Prostate gland (tissue), 1 donor: ENCODE results near the gene CDH13.

ENCODE experiments used
- POLR2A ChIP-seq: fragments of 450-650 bp; IDR thresholded peaks from one replicate; pipeline ENCODE4 v1.6.1; 2016; ENCODE audit warnings: antibody characterized with exemption, mild to moderate bottlenecking
- POLR2AphosphoS5 ChIP-seq: sonication (generic); formaldehyde crosslinking; IDR thresholded peaks from one replicate; pipeline ENCODE4 v1.6.1; 2017; ENCODE audit warnings: antibody characterized with exemption

DNA sequence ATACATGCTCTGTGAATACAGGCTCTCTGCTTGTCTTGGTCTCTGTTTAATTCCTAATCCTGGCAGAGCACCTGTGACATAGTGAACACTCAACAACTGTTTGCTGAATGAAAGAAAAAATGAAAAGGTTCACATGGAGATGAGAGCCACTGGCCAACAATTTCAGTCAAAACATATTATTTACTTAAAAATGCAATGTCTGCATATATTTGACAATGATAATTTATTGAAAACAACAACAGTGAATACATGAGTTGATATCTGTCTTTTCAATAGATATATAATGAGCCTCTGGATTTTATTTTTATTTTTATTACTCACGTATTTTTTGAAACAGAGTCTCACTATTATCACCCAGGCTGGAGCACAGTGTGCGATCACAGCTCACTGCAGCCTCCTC is 136.6 kb downstream of the CDH13 start:
- no peak for TF ChIP-seq POLR2A
- no peak for TF ChIP-seq POLR2AphosphoS5
